Hematopoietic multipotent progenitor cell treated with erythropoietin and hydrocortisone succinate and interleukin-3 and kit ligand, for 17 days (in vitro differentiated cells): Measurements from ENCODE around the gene MLLT3.

Experiments
- DNase-seq: peaks from one replicate; pipeline ENCODE4 v3.0.0-alpha.2; 2015; ENCODE audit warnings: low spot score

The MLLT3 gene

GRCh38 chr9:20477940-20478620, 144.2 kb downstream of the MLLT3 start:
- no peak for DNase-seq

- no peak for DNase-seq
These were observed 145.3 kb downstream of the MLLT3 start for GRCh38 chr9:20476912-20477521.

GRCh38 chr9:20474496-20474895, 147.8 kb downstream of the MLLT3 start:
- DNase-seq = no peak

- DNase-seq = no peak
These were observed 148.7 kb downstream of the MLLT3 start for GRCh38 chr9:20473515-20474013.

GRCh38 chr9:20472342-20473045, 149.8 kb downstream of the MLLT3 start:
- no peak for DNase-seq

- no peak for DNase-seq
These were observed 155.8 kb downstream of the MLLT3 start for GRCh38 chr9:20466328-20467008.

- DNase-seq = no peak
These were observed 158.1 kb downstream of the MLLT3 start for GRCh38 chr9:20464242-20464641.

GRCh38 chr9:20463823-20464222, 158.5 kb downstream of the MLLT3 start:
- no peak for DNase-seq

- no peak for DNase-seq
These were observed 159.9 kb downstream of the MLLT3 start for GRCh38 chr9:20462410-20462809.

GRCh38 chr9:20447291-20447690, 175.0 kb downstream of the MLLT3 start:
- no peak for DNase-seq

- DNase-seq = no peak
These were observed 176.1 kb downstream of the MLLT3 start for GRCh38 chr9:20446248-20446647.

- no peak for DNase-seq
These were observed 179.6 kb downstream of the MLLT3 start for GRCh38 chr9:20442461-20443319.

- no peak for DNase-seq
These were observed 180.4 kb downstream of the MLLT3 start for GRCh38 chr9:20441711-20442423.

GRCh38 chr9:20441166-20441565, 181.1 kb downstream of the MLLT3 start:
- DNase-seq = no peak

- DNase-seq = no peak
These were observed 184.8 kb downstream of the MLLT3 start for GRCh38 chr9:20437476-20437875.

- DNase-seq = no peak
These were observed 185.7 kb downstream of the MLLT3 start for GRCh38 chr9:20436476-20437195.

- no peak for DNase-seq
These were observed 193.3 kb downstream of the MLLT3 start for GRCh38 chr9:20428976-20429375.

- DNase-seq = no peak
These were observed 194.9 kb downstream of the MLLT3 start for GRCh38 chr9:20427359-20427758.

GRCh38 chr9:20426019-20426418, 196.3 kb downstream of the MLLT3 start:
- no peak for DNase-seq

GRCh38 chr9:20419533-20419932, 202.8 kb downstream of the MLLT3 start:
- DNase-seq = no peak
